Astrocyte (in vitro differentiated cells and primary cell): ENCODE data around the gene FBXW2. TPM values are rescaled to one million over a fixed set of nuclear protein-coding genes. Genes with fewer than 3 reads are reported as not detected.

Source experiments
- DNase-seq: peaks from one replicate; pipeline ENCODE4 v3.0.0-alpha.2; 2010; ENCODE audit warnings: low read depth
- FAIRE-seq: peaks from 2 replicates; lab custom pipeline; 2011; peaks lifted over from hg19 to GRCh38; lab: Jason Lieb, UNC
- H2AFZ ChIP-seq: 2 replicates; pipeline ENCODE4 v1.6.0; 2012; ENCODE audit warnings: low read depth, low read length, inconsistent platforms
- H3K27ac ChIP-seq: 2 replicates; pipeline ENCODE4 v1.5.1; 2011; ENCODE audit warnings: low read depth, low read length, inconsistent platforms
- H3K27me3 ChIP-seq: 2 replicates; pipeline ENCODE4 v1.6.0; 2011; ENCODE audit warnings: low read length, inconsistent platforms; ENCODE audit not compliant: insufficient read depth
- H3K36me3 ChIP-seq: 2 replicates; pipeline ENCODE4 v1.5.1; 2011; ENCODE audit warnings: low read length, inconsistent platforms; ENCODE audit not compliant: insufficient read depth
- H3K4me1 ChIP-seq: 2 replicates; pipeline ENCODE4 v1.5.1; 2011; ENCODE audit warnings: low read length, inconsistent platforms; ENCODE audit not compliant: insufficient read depth
- H3K4me2 ChIP-seq: 2 replicates; pipeline ENCODE4 v1.6.0; 2012; ENCODE audit warnings: low read length, inconsistent platforms
- H3K4me3 ChIP-seq: 2 replicates; pipeline ENCODE4 v1.5.1; 2011; ENCODE audit warnings: low read depth, mild to moderate bottlenecking, low read length, inconsistent platforms; ENCODE audit not compliant: insufficient read depth
- H3K79me2 ChIP-seq: 2 replicates; pipeline ENCODE4 v1.6.0; 2012; ENCODE audit warnings: mild to moderate bottlenecking, low read length, inconsistent platforms; ENCODE audit not compliant: insufficient read depth
- H3K9ac ChIP-seq: 2 replicates; pipeline ENCODE4 v1.6.0; 2012; ENCODE audit warnings: mild to moderate bottlenecking, low read length, inconsistent platforms
- H3K9me3 ChIP-seq: 2 replicates; pipeline ENCODE4 v1.5.1; 2012; ENCODE audit warnings: low read depth, mild to moderate bottlenecking, low read length, inconsistent platforms; ENCODE audit not compliant: insufficient read depth
- H4K20me1 ChIP-seq: 2 replicates; pipeline ENCODE4 v1.6.0; 2012; ENCODE audit warnings: low read length, inconsistent platforms; ENCODE audit not compliant: insufficient read depth
- H3K27ac Mint-ChIP-seq: one replicate; pipeline ENCODE4 v1.8.0; 2021; ENCODE audit warnings: mild to moderate bottlenecking, mixed read lengths; ENCODE audit not compliant: unreplicated experiment
- H3K27me3 Mint-ChIP-seq: one replicate; pipeline ENCODE4 v1.8.0; 2021; ENCODE audit warnings: low read depth, mixed read lengths; ENCODE audit not compliant: unreplicated experiment
- H3K36me3 Mint-ChIP-seq: one replicate; pipeline ENCODE4 v1.8.0; 2021; ENCODE audit warnings: low read depth, mixed read lengths; ENCODE audit not compliant: unreplicated experiment
- H3K4me1 Mint-ChIP-seq: one replicate; pipeline ENCODE4 v1.8.0; 2021; ENCODE audit warnings: low read depth, mixed read lengths; ENCODE audit not compliant: unreplicated experiment
- H3K4me3 Mint-ChIP-seq: one replicate; pipeline ENCODE4 v1.8.0; 2021; ENCODE audit warnings: mild to moderate bottlenecking, moderate library complexity, mixed read lengths; ENCODE audit not compliant: unreplicated experiment
- H3K9me3 Mint-ChIP-seq: one replicate; pipeline ENCODE4 v1.8.0; 2021; ENCODE audit warnings: mild to moderate bottlenecking, mixed read lengths; ENCODE audit not compliant: unreplicated experiment
- EZH2 ChIP-seq: IDR thresholded peaks from 2 replicates; pipeline ENCODE4 v1.6.1; 2012; ENCODE audit warnings: mild to moderate bottlenecking, low read length, inconsistent platforms; ENCODE audit not compliant: insufficient read depth
- total RNA-seq: library from RNA; stranded (reverse); gene quantifications from 2 replicates; pipeline ENCODE4 v1.2.1, GENCODE V29; 2021
- TF ChIP-seq, protein P1 (sequence below): IDR thresholded peaks from 2 replicates; pipeline ENCODE4 v1.5.1; 2011; ENCODE audit warnings: low read depth, mild to moderate bottlenecking, inconsistent platforms, low read length, moderate library complexity; ENCODE audit not compliant: insufficient read depth

Gene FBXW2
- total RNA-seq, 1 donor from 2014 or later: 65.7 TPM

DNA sequence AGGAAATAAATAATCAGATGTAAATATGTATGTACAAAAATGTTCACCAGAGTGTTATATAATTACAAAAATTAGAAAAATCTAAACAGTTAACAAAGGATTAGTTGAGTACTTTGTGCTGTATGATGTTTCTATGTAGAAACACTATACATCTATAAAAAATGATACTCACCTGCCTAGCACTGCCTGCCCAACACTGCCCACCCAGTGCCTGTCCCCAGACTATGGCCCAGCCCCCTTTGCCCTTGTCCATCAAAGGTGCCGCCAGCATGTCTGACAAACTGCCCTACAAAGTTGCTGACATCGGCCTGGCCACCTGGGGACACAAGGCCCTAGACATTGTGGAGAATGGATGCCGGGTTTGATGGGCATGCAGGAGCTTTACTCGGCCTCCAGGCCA lies 72.8 kb downstream of the FBXW2 start:
- no peaks in the 10 kb centered on the region for H3K36me3 Mint-ChIP-seq
- no peak for FAIRE-seq
- no peak overlapping the region for H2AFZ ChIP-seq

DNA sequence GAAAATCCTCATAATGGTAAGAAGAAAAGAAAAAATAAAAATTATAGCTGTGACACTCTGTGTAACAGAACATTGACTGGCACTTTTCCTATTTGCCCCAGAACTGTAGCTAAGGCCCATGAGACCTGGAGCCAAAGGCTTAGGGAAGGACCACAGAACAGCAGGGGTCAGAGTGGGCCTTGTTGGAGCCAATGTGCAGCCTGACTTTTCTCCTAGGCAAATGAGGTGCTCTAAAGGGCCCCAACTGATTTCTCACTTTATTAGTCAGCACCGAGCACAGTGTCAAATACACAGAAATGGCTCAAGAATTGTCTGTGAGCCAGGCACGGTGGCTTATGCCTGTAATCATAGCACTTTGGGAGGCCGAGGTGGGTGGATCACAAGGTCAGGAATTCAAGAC lies 74.9 kb downstream of the FBXW2 start:
- no peaks in the 10 kb centered on the region for H3K27me3 ChIP-seq
- Mint-ChIP-seq H3K27ac (no peak overlapping the region), H3K9me3 (no peaks in the 10 kb centered on the region), H3K4me3 (no peak overlapping the region), H3K4me1 (no peaks in the 10 kb centered on the region), H3K27me3 (no peaks in the 10 kb centered on the region), H3K36me3 (no peaks in the 10 kb centered on the region)
- no peak for FAIRE-seq
- H3K4me2 ChIP-seq: no peak overlapping the region
- no peak overlapping the region for H3K9ac ChIP-seq
- H3K4me1 ChIP-seq: peaks cover 11% of the 10 kb centered on the region
- DNase-seq: no peak
- H3K4me3 ChIP-seq: no peak overlapping the region
- H3K36me3 ChIP-seq: no peaks in the 10 kb centered on the region
- H2AFZ ChIP-seq: no peak overlapping the region
- H3K79me2 ChIP-seq: peaks cover 6% of the 10 kb centered on the region
- H3K27ac ChIP-seq: no peak overlapping the region
- TF ChIP-seq, protein P1, sequence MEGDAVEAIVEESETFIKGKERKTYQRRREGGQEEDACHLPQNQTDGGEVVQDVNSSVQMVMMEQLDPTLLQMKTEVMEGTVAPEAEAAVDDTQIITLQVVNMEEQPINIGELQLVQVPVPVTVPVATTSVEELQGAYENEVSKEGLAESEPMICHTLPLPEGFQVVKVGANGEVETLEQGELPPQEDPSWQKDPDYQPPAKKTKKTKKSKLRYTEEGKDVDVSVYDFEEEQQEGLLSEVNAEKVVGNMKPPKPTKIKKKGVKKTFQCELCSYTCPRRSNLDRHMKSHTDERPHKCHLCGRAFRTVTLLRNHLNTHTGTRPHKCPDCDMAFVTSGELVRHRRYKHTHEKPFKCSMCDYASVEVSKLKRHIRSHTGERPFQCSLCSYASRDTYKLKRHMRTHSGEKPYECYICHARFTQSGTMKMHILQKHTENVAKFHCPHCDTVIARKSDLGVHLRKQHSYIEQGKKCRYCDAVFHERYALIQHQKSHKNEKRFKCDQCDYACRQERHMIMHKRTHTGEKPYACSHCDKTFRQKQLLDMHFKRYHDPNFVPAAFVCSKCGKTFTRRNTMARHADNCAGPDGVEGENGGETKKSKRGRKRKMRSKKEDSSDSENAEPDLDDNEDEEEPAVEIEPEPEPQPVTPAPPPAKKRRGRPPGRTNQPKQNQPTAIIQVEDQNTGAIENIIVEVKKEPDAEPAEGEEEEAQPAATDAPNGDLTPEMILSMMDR: no peak
- TF ChIP-seq EZH2: no peak
- H3K9me3 ChIP-seq: no peaks in the 10 kb centered on the region
- no peaks in the 10 kb centered on the region for H4K20me1 ChIP-seq

More for the DNA sequence above, 72.8 kb downstream of the FBXW2 start:
- peaks cover 2% of the 10 kb centered on the region for H3K27me3 Mint-ChIP-seq
- Histone ChIP-seq H3K36me3 (no peaks in the 10 kb centered on the region), H3K4me1 (peaks cover 5% of the 10 kb centered on the region), H3K4me2 (no peak overlapping the region), H3K4me3 (no peak overlapping the region), H3K9ac (no peak overlapping the region), H3K27me3 (no peaks in the 10 kb centered on the region), H3K9me3 (no peaks in the 10 kb centered on the region), H3K27ac (no peak overlapping the region), H3K79me2 (no peaks in the 10 kb centered on the region), H4K20me1 (no peaks in the 10 kb centered on the region)
- H3K27ac Mint-ChIP-seq: no peak overlapping the region
- no peaks in the 10 kb centered on the region for H3K4me1 Mint-ChIP-seq
- no peak overlapping the region for H3K4me3 Mint-ChIP-seq
- no peak for DNase-seq
- no peaks in the 10 kb centered on the region for H3K9me3 Mint-ChIP-seq
- TF ChIP-seq, protein P1: no peak
- no peak for TF ChIP-seq EZH2

DNA sequence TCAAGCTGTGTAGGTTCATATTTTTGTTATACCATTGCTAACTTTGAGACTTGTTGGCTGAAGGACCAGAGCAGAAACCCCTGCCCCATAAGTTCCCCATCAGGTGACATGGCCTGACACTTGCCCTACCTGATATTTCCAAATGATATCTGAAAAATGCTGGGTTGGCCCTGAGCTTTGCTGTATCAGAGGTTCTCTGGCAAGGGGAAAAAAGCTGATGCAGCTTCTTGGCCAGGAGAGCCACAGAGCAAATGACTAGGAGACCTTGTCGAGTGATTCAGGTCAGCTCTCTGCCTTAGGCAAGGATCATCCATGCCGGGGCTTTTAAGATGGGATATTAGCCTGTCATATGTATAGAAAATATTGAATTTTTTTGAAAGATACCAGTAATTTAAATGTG lies 76.0 kb downstream of the FBXW2 start:
- Histone ChIP-seq H3K27me3 (no peaks in the 10 kb centered on the region), H3K9ac (no peak overlapping the region), H2AFZ (no peak overlapping the region), H3K27ac (no peak overlapping the region), H4K20me1 (peaks cover 10% of the 10 kb centered on the region), H3K79me2 (peaks cover 17% of the 10 kb centered on the region), H3K4me1 (peaks cover 13% of the 10 kb centered on the region), H3K4me2 (no peak overlapping the region), H3K4me3 (no peak overlapping the region), H3K9me3 (no peaks in the 10 kb centered on the region), H3K36me3 (no peaks in the 10 kb centered on the region)
- H3K4me3 Mint-ChIP-seq: no peak overlapping the region
- FAIRE-seq: no peak
- peaks cover 4% of the 10 kb centered on the region for H3K4me1 Mint-ChIP-seq
- H3K27me3 Mint-ChIP-seq: no peaks in the 10 kb centered on the region
- DNase-seq: no peak
- TF ChIP-seq, protein P1: no peak
- no peak for TF ChIP-seq EZH2
- no peak overlapping the region for H3K27ac Mint-ChIP-seq
- H3K36me3 Mint-ChIP-seq: no peaks in the 10 kb centered on the region
- H3K9me3 Mint-ChIP-seq: no peaks in the 10 kb centered on the region
